ENCODE results near the gene IGFL2. TPM values are rescaled to one million over a fixed set of nuclear protein-coding genes. Genes with fewer than 3 reads are reported as not detected.
"Not testable (repeated sequence)": the region's sequence is repeated elsewhere in the genome, so short reads cannot be mapped to it uniquely, and the experiment has no call there.

The IGFL2 gene
- polyA plus RNA-seq, 12 donors, result 0.46 to 27.1 (median 9.4) TPM; not detected in 7

DNA sequence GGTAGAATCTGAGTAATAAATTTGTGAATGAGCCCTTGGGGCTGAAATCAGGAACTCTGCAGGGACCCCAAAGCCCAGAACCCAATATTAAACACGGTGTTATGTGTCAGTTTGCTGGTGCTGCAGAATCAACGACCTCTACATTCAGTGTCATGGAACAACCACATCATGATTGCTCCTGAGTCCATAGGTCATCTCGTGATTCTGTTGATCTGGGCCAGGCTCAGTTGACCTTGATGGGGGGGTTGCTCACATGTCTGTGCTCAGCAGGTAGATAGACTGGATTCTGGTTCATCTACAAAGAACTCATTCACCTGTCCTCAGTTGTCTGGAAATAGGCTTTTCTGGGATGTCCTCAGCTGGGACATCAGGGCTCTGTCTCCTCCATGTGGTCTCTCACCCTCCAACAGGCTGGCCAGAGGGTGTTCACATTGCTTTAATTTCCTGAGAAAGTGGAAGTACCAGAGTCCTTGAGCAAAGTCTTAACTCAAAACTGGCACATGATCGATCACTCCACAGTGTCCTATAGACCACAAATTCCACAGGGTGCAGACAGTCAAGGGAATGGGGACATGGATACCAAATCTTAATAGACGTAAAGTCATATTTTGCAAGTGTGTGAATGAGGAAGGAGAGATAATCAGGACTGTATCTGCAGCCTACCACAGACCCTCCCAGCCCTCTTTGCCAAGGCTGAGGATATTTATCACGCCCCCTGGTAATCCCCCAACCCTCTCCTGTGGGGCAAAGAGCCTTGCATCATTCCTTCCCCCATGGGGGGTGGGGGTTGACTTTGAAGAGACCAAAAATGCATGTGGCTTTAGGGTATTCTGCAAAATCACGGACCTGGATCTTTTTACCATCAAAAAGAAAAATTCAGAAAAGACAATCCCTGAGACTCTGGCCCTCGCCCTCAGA lies 42.2 kb downstream of the IGFL2 start:
- DNase-seq, result no peak

DNA sequence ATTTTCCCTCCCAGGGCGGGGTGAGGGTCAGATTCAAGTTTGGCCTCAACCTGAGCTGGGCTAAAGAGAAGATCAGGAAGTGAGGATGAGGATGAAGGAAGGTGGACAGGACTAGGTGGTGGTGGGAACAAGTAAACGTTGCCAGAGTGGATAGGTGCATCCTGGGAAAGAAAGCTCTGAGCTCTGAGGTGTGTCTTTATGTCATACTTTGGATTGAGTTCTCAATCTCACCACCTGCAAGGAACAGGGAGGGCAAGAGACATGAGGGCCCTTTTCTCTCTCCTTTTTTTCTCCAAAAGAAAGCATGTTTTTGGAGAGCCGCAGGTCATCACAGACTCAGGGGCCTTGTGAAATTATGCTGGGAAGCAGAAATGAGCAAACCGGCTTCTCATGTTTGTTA lies 43.3 kb downstream of the IGFL2 start:
- no peak for DNase-seq

DNA sequence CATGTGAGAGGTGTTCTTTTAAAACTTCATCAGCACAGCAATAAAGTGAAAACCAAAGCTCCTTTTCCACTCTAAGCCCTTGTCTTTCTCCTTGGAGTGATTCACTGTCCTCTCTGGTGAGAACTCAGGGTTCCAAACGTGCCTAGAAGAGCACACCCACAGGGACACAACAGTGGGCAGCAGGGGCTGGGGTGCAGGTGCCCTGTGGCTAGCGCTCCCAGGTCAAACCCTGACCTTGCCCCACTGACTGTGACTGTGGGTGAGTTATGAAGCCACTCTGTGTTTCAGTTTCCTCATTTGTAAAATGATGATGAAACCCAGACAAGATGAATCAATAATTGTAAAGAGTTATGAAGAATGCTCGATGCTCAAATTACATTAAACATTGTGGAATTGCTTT lies 43.9 kb downstream of the IGFL2 start:
- no peak for DNase-seq

DNA sequence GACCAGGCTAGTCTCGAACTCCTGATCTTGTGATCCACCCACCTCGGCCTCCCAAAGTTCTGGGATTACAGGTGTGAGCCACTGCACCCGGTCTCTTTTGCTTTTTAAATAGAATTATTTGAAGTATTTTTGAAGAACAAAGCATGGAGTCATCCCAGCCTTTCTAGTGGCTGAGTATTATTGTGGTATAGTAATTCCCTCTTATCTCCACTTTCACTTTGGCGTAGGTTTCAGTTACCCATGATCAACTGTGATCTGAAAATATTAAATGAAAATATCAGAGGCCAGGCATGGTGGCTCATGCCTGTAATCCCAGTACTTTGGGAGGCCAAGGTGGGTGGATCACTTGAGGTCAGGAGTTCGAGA lies 44.6 kb downstream of the IGFL2 start:
- not testable (repeated sequence) for DNase-seq

DNA sequence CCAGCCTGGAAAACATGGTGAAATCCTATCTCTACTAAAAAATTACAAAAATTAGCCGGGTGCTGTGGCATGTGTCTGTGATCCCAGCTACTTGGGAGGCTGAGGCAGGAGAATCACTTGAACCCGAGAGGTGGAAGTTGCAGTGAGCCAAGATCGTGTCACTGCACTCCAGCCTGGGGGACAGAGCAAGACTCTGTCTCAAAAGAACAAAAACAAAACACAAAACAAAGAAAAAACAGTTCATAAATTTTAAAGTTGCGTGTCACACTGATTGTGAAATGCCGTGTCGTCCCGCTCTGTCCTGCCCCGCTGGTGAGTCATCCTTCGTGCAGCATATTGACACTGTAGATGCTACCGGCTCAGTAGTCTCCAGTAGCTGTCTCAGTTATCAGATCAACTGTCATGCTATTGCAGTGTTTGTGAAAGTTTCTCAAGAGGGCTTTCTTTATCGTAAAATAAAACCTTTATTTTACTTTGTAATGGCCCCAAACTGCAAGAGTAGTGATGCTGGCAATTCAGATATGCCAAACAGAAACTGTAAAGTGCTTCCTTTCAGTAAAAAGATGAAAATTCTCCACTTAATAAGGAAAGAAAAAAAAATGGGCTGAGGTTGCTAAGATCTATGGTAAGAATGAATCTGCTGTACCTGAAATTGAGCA lies 45.1 kb downstream of the IGFL2 start:
- no peak for DNase-seq

DNA sequence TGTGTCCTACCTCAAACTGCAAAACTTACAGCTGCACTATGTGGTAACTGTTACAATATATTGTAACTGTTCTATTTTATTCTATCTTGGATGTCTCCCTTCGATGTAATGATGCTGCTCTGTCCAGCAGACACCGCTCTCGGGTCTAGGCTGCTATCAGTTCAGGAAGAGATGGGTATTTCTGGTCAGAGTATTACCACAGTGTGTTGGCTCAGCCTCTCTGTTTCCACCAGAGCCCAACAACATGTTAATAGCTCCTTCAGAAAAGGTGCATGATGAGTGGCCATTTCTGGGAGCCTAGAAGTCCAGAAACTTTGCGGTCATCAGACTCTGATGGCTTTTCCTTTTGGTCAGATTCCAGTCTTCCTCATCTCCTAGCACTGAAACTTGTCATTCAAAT lies 45.6 kb downstream of the IGFL2 start:
- DNase-seq, result no peak

DNA sequence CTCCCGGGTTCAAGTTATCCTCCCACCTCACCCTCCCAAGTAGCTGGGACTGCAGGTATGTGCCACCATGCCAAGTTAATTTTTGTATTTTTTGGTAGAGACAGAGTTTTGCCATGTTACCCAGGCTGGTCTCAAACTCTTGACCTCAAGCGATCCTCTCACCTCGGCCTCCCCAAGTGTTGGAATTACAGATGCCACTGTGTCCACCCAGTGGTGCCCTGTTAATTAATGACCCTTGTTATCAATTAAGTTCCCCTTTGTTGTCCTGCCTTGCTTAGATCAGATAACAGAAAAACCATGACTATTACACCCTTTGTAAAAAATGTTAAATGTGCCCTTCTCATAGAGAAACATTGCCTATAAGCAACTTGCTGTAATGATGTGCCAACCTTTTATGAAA lies 47.1 kb downstream of the IGFL2 start:
- no peak for DNase-seq

DNA sequence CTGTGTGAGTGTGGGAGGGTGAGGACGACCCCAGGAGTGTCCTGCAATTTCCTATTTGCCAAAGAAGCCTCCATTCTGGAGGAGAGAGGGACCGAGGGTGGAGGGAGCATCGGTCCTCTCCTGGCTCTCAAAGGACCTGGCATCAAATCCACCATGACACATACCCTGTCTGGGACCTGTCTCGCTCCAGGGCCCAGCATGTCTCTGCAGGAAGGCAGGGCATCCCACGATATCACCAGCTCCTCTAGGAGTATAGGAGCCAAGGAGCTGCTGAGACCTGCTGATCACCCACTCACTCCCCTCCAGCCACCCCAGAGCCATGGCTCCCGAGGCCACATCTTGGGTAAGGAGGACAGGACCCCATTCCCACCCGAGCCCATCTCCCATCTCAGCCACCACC lies 47.9 kb downstream of the IGFL2 start:
- DNase-seq, result not testable (repeated sequence)

DNA sequence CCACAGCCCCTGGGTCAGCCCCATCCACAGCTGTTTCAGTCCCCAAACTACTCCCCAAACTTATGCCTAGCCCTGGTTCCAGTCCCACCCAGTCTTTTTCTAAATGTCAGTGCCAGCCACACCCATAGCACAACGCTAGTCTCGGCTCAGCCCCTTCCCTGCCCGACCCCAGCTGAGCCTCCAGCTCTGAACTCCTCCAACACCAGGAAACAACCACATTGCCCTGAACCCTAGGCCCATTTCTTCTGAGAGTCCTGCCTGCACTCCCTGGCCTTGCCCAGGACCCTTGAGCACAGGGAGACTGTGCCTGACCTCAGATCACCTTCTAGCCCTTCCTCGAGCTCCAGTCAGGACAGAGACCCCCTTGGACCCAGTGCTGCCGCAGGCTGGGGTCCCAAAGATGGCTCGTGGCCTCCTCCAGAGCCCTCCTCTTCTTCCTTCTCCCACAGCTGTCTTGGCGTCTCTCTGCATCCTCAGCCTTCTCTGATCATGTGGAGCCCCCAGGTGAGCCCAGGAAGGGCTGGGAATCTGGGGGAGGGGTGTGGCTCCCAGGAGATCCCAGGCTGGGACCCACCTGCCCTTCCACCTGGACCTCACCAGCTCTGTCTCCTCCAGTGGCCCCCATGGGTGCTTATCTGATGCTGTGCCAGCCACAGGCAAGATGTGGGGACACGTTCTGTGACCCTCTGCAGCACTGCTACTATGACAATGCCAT lies 48.5 kb downstream of the IGFL2 start:
- DNase-seq, result no peak

DNA sequence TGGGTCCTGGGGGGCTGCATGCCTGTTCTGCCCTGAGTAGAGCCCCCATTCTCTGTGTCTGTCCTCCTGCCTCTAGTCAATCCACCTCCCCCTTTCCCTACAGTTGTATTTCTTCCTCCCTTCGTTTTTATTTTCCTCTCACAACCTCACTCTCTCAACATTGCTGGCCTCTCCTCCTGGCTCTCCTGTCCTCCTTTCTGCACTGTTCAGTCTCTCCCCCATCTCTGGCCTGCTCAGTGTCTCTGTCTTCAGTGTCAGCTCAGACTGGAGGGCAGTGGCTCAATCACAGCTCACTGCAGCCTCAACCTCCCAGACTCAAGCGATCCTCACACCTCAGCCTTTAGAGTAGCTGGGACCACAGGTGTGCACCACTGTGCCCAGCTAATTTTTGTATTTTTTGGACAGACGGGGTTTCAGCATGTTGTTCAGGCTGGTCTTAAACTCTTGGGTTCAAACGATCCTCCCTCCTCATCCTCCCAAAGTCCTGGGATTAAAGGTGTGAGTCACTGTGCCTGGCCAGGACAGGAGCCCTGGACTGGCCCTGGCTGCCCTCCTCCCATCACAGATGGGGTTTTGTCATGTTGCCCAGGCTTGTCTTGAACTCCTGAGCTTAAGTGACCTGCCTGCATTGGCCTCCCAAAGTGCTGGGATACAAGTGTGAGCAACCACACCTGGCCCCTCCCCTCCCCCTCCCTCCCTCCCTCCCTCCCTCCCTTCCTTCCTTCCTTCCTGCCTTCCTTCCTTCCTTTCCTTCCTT lies 49.5 kb downstream of the IGFL2 start:
- DNase-seq, result no peak

DNA sequence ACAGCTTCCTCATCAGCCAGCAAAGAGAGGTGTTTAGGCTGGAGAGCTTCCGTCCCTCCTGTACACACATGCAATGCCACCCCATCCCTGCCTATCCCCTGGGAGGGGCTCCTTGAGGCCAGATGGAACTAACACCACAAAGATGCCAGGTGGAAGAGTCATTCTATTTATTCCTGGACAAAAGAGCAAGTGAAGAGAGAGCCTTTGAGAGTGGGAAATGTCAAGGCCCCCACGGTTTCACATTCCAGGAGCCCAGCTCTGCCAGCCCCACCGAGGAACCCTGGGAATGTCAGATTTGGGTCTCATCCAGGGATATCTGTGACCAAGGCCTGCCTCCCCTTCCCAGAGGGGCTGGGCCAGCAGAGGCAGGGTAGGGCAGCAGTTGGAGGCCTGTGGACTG lies 50.7 kb downstream of the IGFL2 start:
- no peak for DNase-seq

DNA sequence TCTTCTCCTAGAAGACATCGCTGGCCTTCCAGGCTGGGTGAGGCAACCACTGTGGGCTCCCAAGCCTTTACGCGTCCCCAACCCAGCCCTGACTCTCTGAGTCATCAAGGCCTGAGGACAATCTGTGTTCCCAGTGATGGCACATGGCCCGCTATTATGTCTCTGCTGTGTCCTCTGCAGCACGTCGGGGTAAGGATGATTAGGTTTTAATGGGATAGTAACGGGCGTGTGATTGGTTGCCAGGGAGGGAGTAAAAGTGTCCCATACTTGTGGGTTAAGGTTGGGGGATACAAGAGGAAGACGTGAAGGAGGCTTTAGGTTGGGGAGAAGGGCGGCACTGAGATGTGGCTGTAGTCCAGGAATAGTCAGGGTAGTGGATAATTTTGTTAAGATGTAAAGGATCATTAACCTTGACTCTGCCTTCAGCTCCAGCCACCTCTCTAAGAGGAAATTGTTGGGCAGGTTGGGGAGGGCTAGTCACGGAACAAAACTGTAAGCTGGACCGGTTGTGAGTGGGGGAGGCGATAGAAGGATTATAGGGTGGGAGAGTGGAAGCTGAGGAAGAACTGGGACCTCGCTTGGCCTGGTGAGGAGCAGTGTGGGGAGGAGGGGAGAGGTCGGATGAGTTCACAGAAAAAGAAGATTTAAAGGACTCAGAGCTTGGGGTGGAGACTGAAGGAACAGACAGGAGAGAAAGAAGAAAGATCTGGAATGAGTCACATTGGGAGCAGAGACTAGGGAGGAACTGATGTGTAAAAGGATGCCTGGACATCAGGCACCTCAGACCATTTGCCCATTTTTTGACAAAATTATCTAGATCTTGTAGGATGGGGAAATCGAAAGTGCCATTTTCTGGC lies 53.6 kb downstream of the IGFL2 start:
- DNase-seq, result no peak

DNA sequence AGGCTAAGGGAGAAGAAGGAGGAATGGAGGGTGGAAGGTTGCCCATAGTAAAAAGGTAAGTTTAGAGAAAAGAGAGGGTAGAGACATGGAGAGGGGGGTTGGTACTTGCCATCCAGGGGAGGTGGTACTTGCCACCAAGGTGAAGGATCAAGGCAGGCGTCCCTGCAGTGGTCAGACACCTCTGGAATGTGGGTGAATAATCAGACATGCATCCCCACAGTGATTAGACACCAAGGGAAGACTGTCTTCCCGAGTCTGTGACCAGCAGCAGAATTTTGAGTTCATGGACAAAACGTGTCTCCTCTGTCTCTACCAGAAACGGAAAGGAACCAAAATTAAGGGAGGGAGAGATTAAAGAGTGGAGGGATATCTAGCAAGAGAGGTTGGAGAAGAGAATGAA lies 54.4 kb downstream of the IGFL2 start:
- DNase-seq, result no peak

DNA sequence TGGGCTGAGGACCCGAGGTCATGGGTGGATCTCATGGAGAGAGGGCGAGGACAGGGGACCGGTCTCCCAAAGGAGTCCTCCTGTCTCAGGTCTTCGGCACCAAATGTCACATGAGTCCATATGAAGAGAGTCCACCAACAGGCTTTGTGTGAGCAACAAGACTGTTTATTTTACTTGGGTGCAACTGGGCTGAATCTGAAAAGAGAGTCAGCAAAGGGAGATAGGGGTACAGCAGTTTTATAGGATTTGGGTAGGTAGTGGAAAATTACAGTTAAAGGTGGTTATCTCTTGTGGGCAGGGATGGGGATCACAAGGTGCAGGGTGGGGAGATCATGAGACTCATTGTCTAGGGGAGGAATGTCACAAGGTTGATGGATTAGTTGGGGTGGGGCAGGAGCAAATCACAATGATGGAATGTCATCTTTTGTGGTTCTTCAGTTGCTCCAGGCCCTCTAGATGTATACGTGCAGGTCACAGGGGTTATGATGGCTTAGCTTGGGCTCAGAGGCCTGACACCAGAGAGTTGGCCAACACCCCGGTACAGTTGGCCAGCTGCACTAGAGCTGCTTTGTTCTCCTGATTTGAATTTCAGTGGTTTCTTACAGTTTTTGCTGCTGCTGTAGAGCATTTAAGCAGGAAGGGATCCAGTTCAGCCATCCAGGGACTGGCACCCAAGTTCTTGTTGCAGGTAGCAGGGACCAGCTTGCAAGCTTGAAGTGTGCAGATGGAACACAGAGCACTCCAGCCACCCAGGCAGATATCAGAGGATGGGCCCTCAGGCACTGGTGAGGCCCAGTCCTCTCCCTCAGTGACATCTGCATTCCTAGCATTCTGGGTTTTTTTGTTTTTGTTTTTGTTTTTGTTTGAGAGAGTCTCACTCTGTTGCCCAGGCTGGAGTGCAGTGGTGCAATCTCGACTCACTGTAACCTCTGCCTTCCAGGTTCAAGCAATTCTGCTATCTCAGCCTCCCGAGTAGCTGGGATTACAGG lies 55.1 kb downstream of the IGFL2 start:
- no peak for DNase-seq

DNA sequence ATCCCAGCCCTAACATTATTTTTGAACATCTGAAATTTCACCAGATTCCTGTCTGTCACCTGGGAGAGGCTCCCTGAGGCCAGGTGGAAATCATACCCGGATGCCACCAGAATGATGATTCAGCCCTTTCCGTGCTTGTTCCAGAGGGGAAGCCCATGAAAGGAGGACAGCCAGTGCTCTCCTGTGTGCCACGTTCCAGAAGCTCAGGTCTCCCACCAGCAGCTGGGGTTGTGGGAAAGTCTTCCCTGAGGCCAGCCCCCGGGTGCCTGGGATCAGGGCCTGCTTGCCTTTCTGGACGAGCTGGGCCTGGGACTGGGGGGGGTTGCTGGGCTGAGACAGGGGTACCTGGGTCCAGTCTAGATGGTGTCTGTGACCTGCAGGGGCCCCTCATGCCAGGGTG lies 56.0 kb downstream of the IGFL2 start:
- no peak for DNase-seq

DNA sequence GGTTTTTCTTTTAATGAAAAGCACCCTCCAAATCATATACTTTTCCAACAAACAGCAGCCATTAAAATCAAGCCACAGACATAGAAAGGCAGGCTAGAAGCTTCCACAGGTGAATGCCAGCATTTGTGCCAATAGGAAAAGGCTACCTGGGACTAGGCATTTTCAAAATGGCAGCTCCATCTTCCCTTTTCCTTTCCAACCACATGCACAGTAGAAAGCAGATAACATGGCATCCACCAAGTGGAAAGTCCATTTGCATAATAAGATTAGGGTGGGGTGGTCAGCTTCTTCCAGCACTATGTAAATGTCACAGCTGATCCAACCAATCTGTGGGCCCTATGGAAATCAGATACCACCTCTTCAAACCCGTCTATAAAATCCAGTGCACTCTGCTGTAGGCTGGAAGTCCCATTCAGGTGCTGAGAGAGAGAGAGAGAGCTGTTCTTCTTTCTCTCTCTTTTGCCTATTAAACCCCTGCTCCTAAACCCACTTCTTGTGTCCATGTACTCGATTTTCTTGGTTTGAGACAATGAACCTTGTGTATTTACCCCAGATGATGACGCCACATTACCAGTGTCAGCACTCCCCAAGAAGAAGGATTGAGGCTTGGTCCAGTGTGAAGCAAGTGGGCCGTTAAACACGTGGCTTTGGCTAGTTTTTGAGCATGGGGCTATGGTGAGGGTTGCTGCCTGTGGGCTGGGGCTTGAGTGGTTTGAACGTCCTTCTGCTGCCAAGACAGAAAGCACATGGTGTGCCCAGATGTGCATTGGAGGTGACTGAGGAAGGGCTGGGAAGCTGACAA lies 57.3 kb downstream of the IGFL2 start:
- no peak for DNase-seq

DNA sequence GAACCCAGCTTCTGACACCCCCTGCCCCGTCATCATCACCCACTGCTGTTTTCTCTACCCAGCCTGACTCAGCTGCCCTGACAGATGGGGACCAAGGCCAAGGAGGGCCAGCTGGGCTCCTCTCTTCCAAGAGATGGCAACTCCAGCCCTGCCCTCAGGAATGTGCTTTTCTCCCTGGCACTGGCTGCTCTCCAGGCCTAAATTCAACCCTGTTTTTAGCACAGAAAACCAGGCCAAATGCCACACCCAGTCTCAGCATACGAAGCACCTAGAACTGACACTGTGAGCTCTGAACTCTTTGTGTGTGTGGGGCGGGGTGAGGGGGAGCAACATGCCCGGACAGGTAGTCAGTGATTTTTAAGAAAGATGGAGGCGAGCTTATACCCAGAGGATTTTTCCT lies 58.1 kb downstream of the IGFL2 start:
- DNase-seq, result no peak

DNA sequence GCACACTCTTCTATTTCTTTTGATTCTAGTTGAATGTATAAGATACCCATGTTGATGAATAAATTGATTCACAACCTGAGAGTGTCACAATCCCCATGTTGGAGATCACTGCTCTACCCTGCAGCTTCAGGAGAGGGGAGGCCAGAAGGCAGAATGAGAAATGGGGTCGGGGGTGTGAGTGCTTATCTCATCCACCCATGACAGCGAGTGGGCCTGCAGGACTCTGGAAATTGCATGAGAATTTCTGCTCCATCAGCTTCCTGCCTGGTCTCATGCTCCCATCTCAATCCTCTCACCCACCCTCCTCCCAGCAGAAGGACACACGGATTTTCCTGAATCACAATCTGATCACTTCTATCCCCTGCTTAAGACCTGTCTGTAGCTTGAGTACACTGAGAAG lies 58.6 kb downstream of the IGFL2 start:
- no peak for DNase-seq

DNA sequence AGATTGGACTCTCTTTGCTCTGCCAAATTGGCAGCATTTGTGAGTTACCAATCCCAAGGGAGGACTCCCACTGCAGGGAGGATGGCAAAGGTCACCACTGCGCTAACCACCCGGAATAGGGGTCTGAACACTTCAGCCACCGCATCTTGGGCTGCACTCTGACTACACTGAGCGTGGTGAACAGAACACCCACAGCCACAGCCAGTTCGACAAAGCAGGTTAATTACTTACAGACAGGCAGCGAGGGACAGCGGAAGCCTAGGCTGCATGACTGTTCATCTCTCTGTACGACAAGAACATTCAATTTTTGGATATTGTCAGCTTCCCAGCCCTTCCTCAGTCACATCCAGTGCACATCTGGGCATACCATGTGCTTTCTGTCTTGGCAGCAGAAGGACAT lies 59.8 kb downstream of the IGFL2 start:
- not testable (repeated sequence) for DNase-seq
